CD14-positive monocyte (primary cell): ENCODE measurements around the gene RAB4B. TPM values are rescaled to one million over a fixed set of nuclear protein-coding genes. Genes with fewer than 3 reads are reported as not detected.
"Not testable (repeated sequence)": the region's sequence is repeated elsewhere in the genome, so short reads cannot be mapped to it uniquely, and the experiment has no call there.

Source experiments
- DNase-seq, 3 donors: peaks; one replicate each; pipeline ENCODE4 v3.0.0-alpha.2; 2011 to 2022
- H2AFZ ChIP-seq: 2 replicates; pipeline ENCODE4 v1.6.0; 2012; ENCODE audit warnings: mild to moderate bottlenecking, low read depth, low read length, inconsistent platforms; ENCODE audit not compliant: insufficient read depth, poor library complexity, severe bottlenecking
- H3K27ac ChIP-seq, 2 donors: 1 replicate in 1 of 2; 2 replicates in 1 of 2; pipeline ENCODE4 v1.5.1; 2012 to 2013; ENCODE audit warnings: low read length in 2 of 2, control low read depth in 1 of 2, inconsistent platforms in 1 of 2, low read depth in 1 of 2, mild to moderate bottlenecking in 1 of 2
- H3K27me3 ChIP-seq, 2 donors: one replicate each; pipeline versions ENCODE4 v1.6.0 to v1.6.1; 2011 to 2013; ENCODE audit warnings: low read length in 2 of 2; ENCODE audit not compliant: control insufficient read depth in 2 of 2, insufficient read depth in 2 of 2
- H3K36me3 ChIP-seq, 2 donors: replicated peaks in 1 of 2; 1 replicate in 1 of 2; 2 replicates in 1 of 2; pipeline versions ENCODE4 v1.5.1 to v1.6.1; 2012 to 2013; ENCODE audit warnings: low read length in 2 of 2, control low read depth in 1 of 2, inconsistent platforms in 1 of 2, mild to moderate bottlenecking in 1 of 2; ENCODE audit not compliant: insufficient read depth in 2 of 2, control insufficient read depth in 1 of 2
- H3K4me1 ChIP-seq, 2 donors: 1 replicate in 1 of 2; 2 replicates in 1 of 2; pipeline versions ENCODE4 v1.5.1 to v1.6.1; 2012 to 2013; ENCODE audit warnings: low read length in 2 of 2, control low read depth in 1 of 2, inconsistent platforms in 1 of 2, mild to moderate bottlenecking in 1 of 2, moderate library complexity in 1 of 2; ENCODE audit not compliant: insufficient read depth in 2 of 2, control insufficient read depth in 1 of 2
- H3K4me2 ChIP-seq: replicated peaks from 2 replicates; pipeline ENCODE3; 2012; ENCODE audit warnings: low read length, moderate library complexity, mild to moderate bottlenecking; ENCODE audit not compliant: poor library complexity, severe bottlenecking; ENCODE audit errors: extremely low read depth
- H3K4me3 ChIP-seq, 3 experiments: fragments of 200-600 bp in 1 of 3; sonication (generic) in 1 of 3; replicated peaks in 1 of 3; 1 replicate in 2 of 3; 2 replicates in 1 of 3; pipeline ENCODE4 v1.5.1; 2011 to 2013; ENCODE audit warnings: low read length in 3 of 3, mild to moderate bottlenecking in 3 of 3, control low read depth in 2 of 3, low read depth in 2 of 3, inconsistent platforms in 1 of 3, moderate library complexity in 1 of 3
- H3K79me2 ChIP-seq: 2 replicates; pipeline ENCODE4 v1.6.0; 2012; ENCODE audit warnings: mild to moderate bottlenecking, control low read depth, inconsistent platforms, low read length, moderate library complexity; ENCODE audit not compliant: insufficient read depth
- H3K9ac ChIP-seq: 2 replicates; pipeline ENCODE4 v1.6.0; 2017; ENCODE audit warnings: low read length, mild to moderate bottlenecking; ENCODE audit not compliant: insufficient read depth, poor library complexity, severe bottlenecking
- H3K9me3 ChIP-seq, 2 donors: replicated peaks in 1 of 2; 1 replicate in 1 of 2; 2 replicates in 1 of 2; pipeline versions ENCODE4 v1.5.1 to v1.6.1; 2012 to 2013; ENCODE audit warnings: low read length in 2 of 2, control low read depth in 1 of 2; ENCODE audit not compliant: control insufficient read depth in 1 of 2, insufficient read depth in 1 of 2
- H4K20me1 ChIP-seq: 2 replicates; pipeline ENCODE4 v1.6.0; 2012; ENCODE audit warnings: mild to moderate bottlenecking, low read length, control low read depth, moderate library complexity; ENCODE audit not compliant: insufficient read depth
- H3K27ac Mint-ChIP-seq, 7 donors: one replicate each; pipeline ENCODE4 v1.8.0; 2020; ENCODE audit warnings: mild to moderate bottlenecking in 7 of 7, mixed read lengths in 7 of 7, moderate library complexity in 6 of 7, inconsistent platforms in 2 of 7
- H3K27me3 Mint-ChIP-seq, 3 donors: one replicate each; pipeline ENCODE4 v1.8.0; 2021 to 2022; ENCODE audit warnings: low read depth in 3 of 3, mild to moderate bottlenecking in 3 of 3, mixed read lengths in 3 of 3, moderate library complexity in 3 of 3, inconsistent platforms in 1 of 3
- H3K36me3 Mint-ChIP-seq, 2 donors: one replicate each; pipeline ENCODE4 v1.8.0; 2020; ENCODE audit warnings: mixed read lengths in 2 of 2, inconsistent platforms in 1 of 2, mild to moderate bottlenecking in 1 of 2
- H3K4me1 Mint-ChIP-seq: one replicate; pipeline ENCODE4 v1.8.0; 2020; ENCODE audit warnings: mild to moderate bottlenecking, mixed read lengths
- H3K4me3 Mint-ChIP-seq, 2 donors: one replicate each; pipeline ENCODE4 v1.8.0; 2020; ENCODE audit warnings: mild to moderate bottlenecking in 2 of 2, mixed read lengths in 2 of 2, moderate library complexity in 1 of 2
- H3K9me3 Mint-ChIP-seq, 7 donors: one replicate each; pipeline ENCODE4 v1.8.0; 2020 to 2022; ENCODE audit warnings: mixed read lengths in 7 of 7, mild to moderate bottlenecking in 6 of 7, moderate library complexity in 6 of 7, inconsistent platforms in 2 of 7
- CTCF ChIP-seq: fragments of 200-600 bp; IDR thresholded peaks from one replicate; pipeline ENCODE4 v1.8.0; 2022; ENCODE audit warnings: antibody characterized with exemption, mild to moderate bottlenecking
- WGBS: methylation state at CpG from one replicate; pipeline ENCODE4 v1.1.5; 2013; ENCODE audit warnings: missing lambda C conversion rate; ENCODE audit not compliant: insufficient coverage; 5-methylcytosine and 5-hydroxymethylcytosine counted together
- intact Hi-C, 2 donors: fragments of 100-400 bp; cut with micrococcal nuclease; formaldehyde crosslinking; loops; one replicate each; pipeline versions ENCODE4 v1.15.0 to v1.15.1; 2023
- polyA plus RNA-seq, 3 donors: library from polyadenylated mRNA; depleted of rRNA in 1 of 3; unstranded in 2 of 3; stranded (reverse) in 1 of 3; fragments of 300-500 nt in 2 of 3; fragments of >200 nt in 1 of 3; fragmentation: Illumina TruSeq in 2 of 3; gene quantifications; 1 replicate in 2 of 3; 2 replicates in 1 of 3; pipeline ENCODE4 v1.2.3, GENCODE V29; 2012 to 2021

The RAB4B gene
- polyA plus RNA-seq, 3 donors, result 89.4 to 132 (median 108) TPM

DNA sequence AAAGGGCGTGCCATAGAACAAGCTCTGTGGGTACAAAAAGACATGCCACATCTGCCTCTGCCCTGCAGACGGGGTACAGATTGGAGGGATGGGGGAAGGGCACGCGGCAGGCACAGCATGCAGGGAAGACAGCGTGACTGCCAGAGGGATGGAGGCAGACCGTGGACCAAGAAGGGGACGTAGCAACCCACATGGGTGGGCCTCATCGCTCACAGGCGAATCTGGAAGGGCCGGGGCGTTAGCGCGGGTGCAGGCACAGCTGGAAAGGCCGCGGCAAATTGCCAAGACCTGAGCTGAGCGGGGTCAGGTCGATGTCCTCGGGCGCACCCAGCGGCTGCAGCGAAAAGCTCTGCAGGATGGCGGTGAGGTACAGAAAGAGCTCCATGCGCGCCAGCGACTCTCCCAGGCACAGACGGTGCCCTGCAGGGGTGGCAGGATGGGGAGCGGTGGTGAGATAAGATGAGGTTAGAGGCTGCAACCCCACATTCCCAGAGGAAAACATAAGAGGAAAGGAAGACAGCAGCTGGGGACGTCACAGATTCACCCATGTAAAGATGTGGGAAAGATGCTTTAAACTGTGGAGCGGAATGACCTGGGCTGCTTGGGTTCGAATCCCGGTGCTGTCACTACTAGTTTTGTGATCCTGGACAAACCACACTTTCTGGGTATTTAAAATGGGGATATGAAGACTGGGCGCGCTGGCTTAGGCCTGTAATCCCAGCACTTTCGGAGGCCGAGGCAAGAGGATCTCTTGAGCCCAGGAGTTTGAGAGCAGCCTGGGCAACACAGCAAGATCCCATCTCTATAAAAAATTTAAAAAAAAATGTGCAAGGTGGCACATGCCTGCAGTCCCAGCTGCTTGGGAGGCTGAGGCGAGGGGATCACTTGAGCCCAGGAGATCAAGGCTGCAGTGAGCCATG lies 40.7 kb downstream of the RAB4B start:
- Mint-ChIP-seq H3K4me3 (peak overlapping the region; percentile 72 to 95), H3K4me1 (peaks cover 42% of the 10 kb centered on the region), H3K27me3 (peaks cover 10 to 20% (median 14%) of the 10 kb centered on the region in 3 donors), H3K27ac (peak overlapping the region; percentile 9 to 88 (median 71))
- intact Hi-C loops, result loop anchor here in 1 of 2 donors (5.0 kb wide), 1 partner anchor 156 kb away; no protein-coding TSS in a partner anchor
- WGBS, result 11% methylated on average over 16 of the region's 36 CpGs
- not testable (repeated sequence) for H3K27me3 ChIP-seq, H3K36me3 Mint-ChIP-seq, H3K9me3 Mint-ChIP-seq, H3K9ac ChIP-seq, H4K20me1 ChIP-seq, H3K79me2 ChIP-seq, H3K36me3 ChIP-seq, H3K9me3 ChIP-seq
- peak overlapping the region; percentile 5 to 64 (median 12) for H3K4me3 ChIP-seq
- peak; percentile 29 for TF ChIP-seq CTCF
- H2AFZ ChIP-seq, result peak overlapping the region; percentile 67
- peak in 2 of 3 donors; percentile 33 to 84 for DNase-seq
- H3K27ac ChIP-seq, result peak overlapping the region in 1 of 2 donors; percentile 58
- H3K4me1 ChIP-seq, result peaks cover 37 to 41% of the 10 kb centered on the region in 2 donors
- H3K4me2 ChIP-seq, result peak overlapping the region; percentile 47

DNA sequence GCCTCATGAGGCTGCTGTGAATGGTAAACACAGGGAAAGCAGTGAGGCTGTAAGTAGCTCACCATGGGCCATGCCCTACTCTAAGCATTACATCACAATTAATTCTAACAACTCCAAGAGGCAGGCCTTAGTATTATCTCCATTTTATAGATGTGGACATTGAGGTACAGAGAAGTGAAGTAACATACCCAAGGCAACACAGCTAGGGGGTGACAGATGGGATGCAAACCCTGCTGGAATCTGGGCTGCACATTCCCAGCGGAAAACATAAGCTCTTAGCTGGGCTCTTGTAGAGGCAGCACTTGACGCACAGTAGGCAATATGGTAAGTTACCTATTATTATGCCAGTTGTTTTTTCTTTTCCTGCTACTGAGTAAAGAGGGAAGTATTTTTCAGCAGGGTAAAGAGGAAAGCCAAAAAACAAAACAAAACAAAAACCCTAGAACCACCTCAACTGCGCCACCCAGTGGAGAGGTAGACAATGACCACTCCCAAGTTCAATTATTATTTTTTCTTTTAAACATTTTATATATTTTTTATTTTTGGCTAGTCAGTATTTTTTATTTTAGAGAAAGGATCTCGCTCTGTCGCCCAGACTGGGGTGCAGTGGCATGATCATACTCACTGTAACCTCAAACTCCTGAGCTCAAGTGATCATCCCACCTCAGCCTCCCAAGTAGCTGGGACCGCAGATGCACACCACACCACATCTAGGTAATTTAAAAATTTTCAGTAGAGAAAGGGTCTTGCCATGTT lies 41.6 kb downstream of the RAB4B start:
- no CpG with 5 or more reads among the region's 6 CpGs for WGBS
- H3K36me3 ChIP-seq, H3K9ac ChIP-seq, H3K9me3 ChIP-seq, H3K79me2 ChIP-seq, H3K36me3 Mint-ChIP-seq, H2AFZ ChIP-seq, H3K9me3 Mint-ChIP-seq, H4K20me1 ChIP-seq, H3K27me3 ChIP-seq: not testable (repeated sequence)
- Histone ChIP-seq H3K4me2 (peak overlapping the region; percentile 51), H3K4me1 (peaks cover 46 to 50% of the 10 kb centered on the region in 2 donors), H3K27ac (peak overlapping the region in 1 of 2 donors; percentile 58), H3K4me3 (peak overlapping the region in 1 of 3 experiments; percentile 34)
- peak; percentile 41 to 64 (median 62) for DNase-seq
- peak; percentile 85 for TF ChIP-seq CTCF
- peak overlapping the region in 1 of 2 donors; percentile 39 for H3K4me3 Mint-ChIP-seq
- H3K27me3 Mint-ChIP-seq, result peaks cover 8 to 11% (median 9%) of the 10 kb centered on the region in 3 donors
- intact Hi-C loops, result loop anchor here (5.0 kb wide), 1 partner anchor 157 kb away; no protein-coding TSS in a partner anchor
- peak overlapping the region in 6 of 7 donors; percentile 26 to 84 (median 66) for H3K27ac Mint-ChIP-seq
- peaks cover 50% of the 10 kb centered on the region for H3K4me1 Mint-ChIP-seq
